Measurements from ENCODE around the gene OR8G5. TPM values are rescaled to one million over a fixed set of nuclear protein-coding genes. Genes with fewer than 3 reads are reported as not detected.

The OR8G5 gene
- total RNA-seq, 5 donors from 2014 or later (not counting 1 experiment from before 2014, with no cell fraction given) = not detected

GRCh38 chr11:124301548-124301947, 45.4 kb downstream of the OR8G5 start:
- H3K4me1 Mint-ChIP-seq = no peaks in the 10 kb centered on the region
- peaks cover 0 to under 1% of the 10 kb centered on the region in 2 donors for H3K27me3 Mint-ChIP-seq
- CTCF ChIA-PET = no interaction called here
- no peak overlapping the region for H3K27ac Mint-ChIP-seq
- H3K27ac ChIP-seq (ENCODE audit: low read length) = no peak overlapping the region
- no peaks in the 10 kb centered on the region for H3K4me1 ChIP-seq (ENCODE audit: control insufficient read depth in 1 of 2, extremely low read depth in 1 of 2, insufficient read depth in 2 of 2, low read length in 2 of 2)
- POLR2A ChIA-PET = no interaction called here
- H3K4me3 ChIP-seq (ENCODE audit: control insufficient read depth in 1 of 2, extremely low read depth in 1 of 2, low read length in 1 of 2) = no peak overlapping the region
- no peak overlapping the region for H3K4me3 Mint-ChIP-seq
- H3K27me3 ChIP-seq (replicated peaks in 1 of 2; ENCODE audit: control insufficient read depth in 2 of 2, extremely low read depth in 1 of 2, insufficient read depth in 2 of 2, low read length in 1 of 2) = no peaks in the 10 kb centered on the region
- peaks cover 0 to 3% (median 0%) of the 10 kb centered on the region in 3 donors for H3K9me3 Mint-ChIP-seq
- H3K36me3 ChIP-seq (ENCODE audit: control insufficient read depth in 2 of 2, extremely low read depth in 1 of 2, insufficient read depth in 1 of 2, low read length in 1 of 2) = no peaks in the 10 kb centered on the region
- WGBS (ENCODE audit: insufficient coverage) = 100% methylated on average over 1 of the region's 3 CpGs
- no peaks in the 10 kb centered on the region for H3K9me3 ChIP-seq
- H3K36me3 Mint-ChIP-seq = no peaks in the 10 kb centered on the region
- no peak for DNase-seq
- ATAC-seq (replicated peaks in 1 of 4) = no peak

- CTCF ChIA-PET = interaction anchor here in 1 of 2 donors (0.5 kb wide), 1 partner anchor 40 kb away, joined by 3 read pairs; no protein-coding TSS in a partner anchor
- Histone ChIP-seq H3K4me3 (ENCODE audit: control insufficient read depth in 1 of 2, extremely low read depth in 1 of 2, low read length in 1 of 2) (no peak overlapping the region), H3K9me3 (no peaks in the 10 kb centered on the region), H3K27ac (ENCODE audit: low read length) (no peak overlapping the region), H3K36me3 (ENCODE audit: control insufficient read depth in 2 of 2, extremely low read depth in 1 of 2, insufficient read depth in 1 of 2, low read length in 1 of 2) (no peaks in the 10 kb centered on the region), H3K4me1 (ENCODE audit: control insufficient read depth in 1 of 2, extremely low read depth in 1 of 2, insufficient read depth in 2 of 2, low read length in 2 of 2) (no peaks in the 10 kb centered on the region), H3K27me3 (replicated peaks in 1 of 2; ENCODE audit: control insufficient read depth in 2 of 2, extremely low read depth in 1 of 2, insufficient read depth in 2 of 2, low read length in 1 of 2) (no peaks in the 10 kb centered on the region)
- no CpG with 5 or more reads among the region's 3 CpGs for WGBS (ENCODE audit: insufficient coverage)
- no peak for DNase-seq
- Mint-ChIP-seq H3K27ac (no peak overlapping the region), H3K9me3 (peaks cover 0 to 3% (median 0%) of the 10 kb centered on the region in 3 donors), H3K36me3 (no peaks in the 10 kb centered on the region), H3K4me3 (no peak overlapping the region), H3K27me3 (peaks cover 0 to 9% of the 10 kb centered on the region in 2 donors), H3K4me1 (no peaks in the 10 kb centered on the region)
- no peak for ATAC-seq (replicated peaks in 1 of 4)
- POLR2A ChIA-PET = no interaction called here
These were observed 46.4 kb downstream of the OR8G5 start for GRCh38 chr11:124302347-124303125.

GRCh38 chr11:124307093-124307492, 50.9 kb downstream of the OR8G5 start:
- no peaks in the 10 kb centered on the region for H3K9me3 Mint-ChIP-seq
- H3K27me3 ChIP-seq (replicated peaks in 1 of 2; ENCODE audit: control insufficient read depth in 2 of 2, extremely low read depth in 1 of 2, insufficient read depth in 2 of 2, low read length in 1 of 2) = no peaks in the 10 kb centered on the region
- no peak overlapping the region for H3K4me3 ChIP-seq (ENCODE audit: control insufficient read depth in 1 of 2, extremely low read depth in 1 of 2, low read length in 1 of 2)
- DNase-seq (no peak), ATAC-seq (replicated peaks in 1 of 4) (no peak)
- no peaks in the 10 kb centered on the region for H3K36me3 ChIP-seq (ENCODE audit: control insufficient read depth in 2 of 2, extremely low read depth in 1 of 2, insufficient read depth in 1 of 2, low read length in 1 of 2)
- no peak overlapping the region for H3K27ac Mint-ChIP-seq
- H3K4me1 Mint-ChIP-seq = no peaks in the 10 kb centered on the region
- H3K9me3 ChIP-seq = no peaks in the 10 kb centered on the region
- no peak overlapping the region for H3K4me3 Mint-ChIP-seq
- H3K4me1 ChIP-seq (ENCODE audit: control insufficient read depth in 1 of 2, extremely low read depth in 1 of 2, insufficient read depth in 2 of 2, low read length in 2 of 2) = no peaks in the 10 kb centered on the region
- H3K36me3 Mint-ChIP-seq = no peaks in the 10 kb centered on the region
- H3K27me3 Mint-ChIP-seq = peaks cover 2 to 9% of the 10 kb centered on the region in 2 donors
- ChIA-PET CTCF (interaction anchor here in 1 of 2 donors (0.6 kb wide), 1 partner anchor 491 kb away, joined by 3 read pairs; no protein-coding TSS in a partner anchor), POLR2A (no interaction called here)
- no peak overlapping the region for H3K27ac ChIP-seq (ENCODE audit: low read length)

- ATAC-seq (replicated peaks in 1 of 4) (no peak), DNase-seq (no peak)
- Mint-ChIP-seq H3K4me3 (no peak overlapping the region), H3K36me3 (no peaks in the 10 kb centered on the region), H3K27ac (no peak overlapping the region), H3K9me3 (no peaks in the 10 kb centered on the region), H3K4me1 (no peaks in the 10 kb centered on the region), H3K27me3 (peaks cover 2 to 9% of the 10 kb centered on the region in 2 donors)
- Histone ChIP-seq H3K27me3 (replicated peaks in 1 of 2; ENCODE audit: control insufficient read depth in 2 of 2, extremely low read depth in 1 of 2, insufficient read depth in 2 of 2, low read length in 1 of 2) (no peaks in the 10 kb centered on the region), H3K4me3 (ENCODE audit: control insufficient read depth in 1 of 2, extremely low read depth in 1 of 2, low read length in 1 of 2) (no peak overlapping the region), H3K9me3 (no peaks in the 10 kb centered on the region), H3K36me3 (ENCODE audit: control insufficient read depth in 2 of 2, extremely low read depth in 1 of 2, insufficient read depth in 1 of 2, low read length in 1 of 2) (no peaks in the 10 kb centered on the region), H3K4me1 (ENCODE audit: control insufficient read depth in 1 of 2, extremely low read depth in 1 of 2, insufficient read depth in 2 of 2, low read length in 2 of 2) (no peaks in the 10 kb centered on the region), H3K27ac (ENCODE audit: low read length) (no peak overlapping the region)
- CTCF ChIA-PET = no interaction called here
- POLR2A ChIA-PET = no interaction called here
These were observed 54.5 kb downstream of the OR8G5 start for GRCh38 chr11:124310721-124311120.

GRCh38 chr11:124311269-124311668, 55.1 kb downstream of the OR8G5 start:
- no peak for DNase-seq
- Histone ChIP-seq H3K27me3 (replicated peaks in 1 of 2; ENCODE audit: control insufficient read depth in 2 of 2, extremely low read depth in 1 of 2, insufficient read depth in 2 of 2, low read length in 1 of 2) (no peaks in the 10 kb centered on the region), H3K4me3 (ENCODE audit: control insufficient read depth in 1 of 2, extremely low read depth in 1 of 2, low read length in 1 of 2) (no peak overlapping the region), H3K27ac (ENCODE audit: low read length) (no peak overlapping the region), H3K4me1 (ENCODE audit: control insufficient read depth in 1 of 2, extremely low read depth in 1 of 2, insufficient read depth in 2 of 2, low read length in 2 of 2) (no peaks in the 10 kb centered on the region), H3K36me3 (ENCODE audit: control insufficient read depth in 2 of 2, extremely low read depth in 1 of 2, insufficient read depth in 1 of 2, low read length in 1 of 2) (no peaks in the 10 kb centered on the region), H3K9me3 (no peaks in the 10 kb centered on the region)
- no peaks in the 10 kb centered on the region for H3K36me3 Mint-ChIP-seq
- no peak for ATAC-seq (replicated peaks in 1 of 4)
- POLR2A ChIA-PET = no interaction called here
- H3K9me3 Mint-ChIP-seq = no peaks in the 10 kb centered on the region
- peaks cover 2 to 9% of the 10 kb centered on the region in 2 donors for H3K27me3 Mint-ChIP-seq
- 57% methylated on average over 2 of the region's 5 CpGs for WGBS (ENCODE audit: insufficient coverage)
- no peak overlapping the region for H3K4me3 Mint-ChIP-seq
- no peaks in the 10 kb centered on the region for H3K4me1 Mint-ChIP-seq
- CTCF ChIA-PET = interaction anchor here in 1 of 2 donors (0.6 kb wide), 1 partner anchor 188 kb away, joined by 3 read pairs; no protein-coding TSS in a partner anchor
- H3K27ac Mint-ChIP-seq = no peak overlapping the region

DNA sequence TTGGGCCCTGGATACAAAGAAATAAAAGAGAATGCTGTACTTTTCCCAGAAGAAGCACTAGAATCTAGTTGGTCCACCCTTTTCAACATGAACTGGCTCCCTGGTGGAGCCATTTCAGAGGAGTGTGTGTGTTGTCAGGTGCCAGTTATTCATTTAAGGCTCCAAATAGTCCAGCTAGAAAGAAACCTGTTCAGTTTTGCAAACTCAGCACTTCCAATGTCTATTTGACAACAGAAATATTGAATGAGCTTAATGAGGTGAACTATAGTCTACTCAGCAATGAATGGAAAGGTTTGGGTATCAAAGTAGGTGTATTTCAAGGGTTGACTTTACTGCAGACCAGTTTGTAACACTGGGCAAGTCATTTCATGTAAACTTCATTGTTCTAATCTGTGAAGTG, 55.5 kb downstream of the OR8G5 start:
- no peak overlapping the region for H3K4me3 ChIP-seq (ENCODE audit: control insufficient read depth in 1 of 2, extremely low read depth in 1 of 2, low read length in 1 of 2)
- ChIA-PET POLR2A (no interaction called here), CTCF (interaction anchor here in 1 of 2 donors (0.6 kb wide), 1 partner anchor 187 kb away, joined by 3 read pairs; no protein-coding TSS in a partner anchor)
- H3K27ac ChIP-seq (ENCODE audit: low read length) = no peak overlapping the region
- DNase-seq = no peak
- Mint-ChIP-seq H3K4me3 (no peak overlapping the region), H3K9me3 (no peaks in the 10 kb centered on the region), H3K27ac (no peak overlapping the region), H3K4me1 (no peaks in the 10 kb centered on the region), H3K27me3 (peaks cover 2 to 7% of the 10 kb centered on the region in 2 donors), H3K36me3 (no peaks in the 10 kb centered on the region)
- no peak for ATAC-seq (replicated peaks in 1 of 4)
- no peaks in the 10 kb centered on the region for H3K36me3 ChIP-seq (ENCODE audit: control insufficient read depth in 2 of 2, extremely low read depth in 1 of 2, insufficient read depth in 1 of 2, low read length in 1 of 2)
- no peaks in the 10 kb centered on the region for H3K9me3 ChIP-seq
- H3K4me1 ChIP-seq (ENCODE audit: control insufficient read depth in 1 of 2, extremely low read depth in 1 of 2, insufficient read depth in 2 of 2, low read length in 2 of 2) = no peaks in the 10 kb centered on the region
- no peaks in the 10 kb centered on the region for H3K27me3 ChIP-seq (replicated peaks in 1 of 2; ENCODE audit: control insufficient read depth in 2 of 2, extremely low read depth in 1 of 2, insufficient read depth in 2 of 2, low read length in 1 of 2)
